ENCODE results near the gene RGL2.
"Not testable (repeated sequence)": the region's sequence is repeated elsewhere in the genome, so short reads cannot be mapped to it uniquely, and the experiment has no call there.

The RGL2 gene

DNA sequence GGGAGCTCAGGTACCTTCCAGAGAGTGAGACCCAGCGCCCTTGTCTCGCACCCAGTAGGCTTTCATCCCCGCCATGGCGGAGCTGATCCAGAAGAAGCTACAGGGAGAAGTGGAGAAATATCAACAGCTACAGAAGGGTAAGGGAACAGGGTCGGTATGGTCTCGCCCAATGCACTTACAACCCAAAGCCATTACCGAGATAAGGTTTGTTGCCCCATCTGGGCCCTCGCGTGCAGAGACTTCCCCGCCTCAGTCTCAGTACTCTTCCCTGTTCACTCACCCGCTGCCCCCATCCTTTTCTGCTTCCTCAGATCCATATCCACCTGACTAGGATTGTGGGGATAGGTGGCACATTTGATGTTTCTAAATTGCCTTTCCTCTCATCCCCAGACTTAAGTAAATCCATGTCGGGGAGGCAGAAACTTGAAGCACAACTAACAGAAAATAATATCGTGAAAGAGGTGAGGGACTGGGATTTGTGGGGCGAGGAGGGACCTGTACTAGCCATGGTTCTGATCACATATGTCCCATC is 8.9 kb downstream of the RGL2 start:
- no peak for DNase-seq

DNA sequence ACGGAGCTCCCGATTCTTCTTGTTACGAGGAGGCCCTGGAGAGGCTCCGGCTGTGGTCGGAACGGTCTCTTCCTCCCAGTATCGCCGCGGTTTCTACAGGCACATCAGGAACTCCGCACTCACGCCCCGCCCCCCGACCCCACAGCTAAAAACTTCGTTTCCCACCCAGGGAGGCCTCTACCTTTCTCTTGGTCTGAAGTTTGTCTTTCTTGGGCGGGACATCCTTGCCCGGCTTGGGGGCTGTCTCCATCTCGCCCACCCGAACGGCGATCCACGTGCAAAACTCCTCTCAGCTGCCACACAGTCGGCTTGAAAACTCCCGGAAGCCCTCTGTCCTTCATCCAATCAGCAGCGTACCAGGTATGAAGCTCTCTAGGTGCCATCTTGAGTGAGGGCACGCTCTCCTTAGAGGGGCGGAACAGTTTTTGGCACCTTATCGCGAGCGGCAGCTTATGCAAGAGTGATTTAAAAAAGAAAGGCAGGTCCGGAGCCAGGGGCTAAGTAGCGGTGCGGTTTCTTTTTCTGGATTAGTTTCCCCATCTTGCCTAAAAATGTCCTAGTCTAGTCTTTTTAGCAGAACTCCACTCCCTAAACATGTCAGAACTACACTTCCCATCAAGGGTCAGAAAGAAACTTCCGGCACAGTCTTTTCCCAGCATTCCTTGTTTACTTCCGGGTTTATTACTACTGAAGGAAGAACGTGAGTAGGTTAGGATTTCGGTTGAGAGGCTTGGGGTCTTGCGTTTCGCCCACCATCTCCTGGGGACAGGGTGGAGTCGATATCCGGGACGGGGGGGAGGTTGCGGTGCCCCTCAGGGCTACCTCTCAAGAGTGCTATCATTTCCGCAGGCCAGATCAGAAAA is 9.6 kb downstream of the RGL2 start, which contains the start of the genes PFDN6 and WDR46:
Gene PFDN6 (plus strand): TSS at position 681 of the 863 bp plus-strand sequence. CDS start 256 bp downstream, outside the sequence.
Gene WDR46 (minus strand): TSS at position 319 of the 863 bp plus-strand sequence. CDS start 69 bp downstream, at position 250.
- DNase-seq, result peak; percentile 99

DNA sequence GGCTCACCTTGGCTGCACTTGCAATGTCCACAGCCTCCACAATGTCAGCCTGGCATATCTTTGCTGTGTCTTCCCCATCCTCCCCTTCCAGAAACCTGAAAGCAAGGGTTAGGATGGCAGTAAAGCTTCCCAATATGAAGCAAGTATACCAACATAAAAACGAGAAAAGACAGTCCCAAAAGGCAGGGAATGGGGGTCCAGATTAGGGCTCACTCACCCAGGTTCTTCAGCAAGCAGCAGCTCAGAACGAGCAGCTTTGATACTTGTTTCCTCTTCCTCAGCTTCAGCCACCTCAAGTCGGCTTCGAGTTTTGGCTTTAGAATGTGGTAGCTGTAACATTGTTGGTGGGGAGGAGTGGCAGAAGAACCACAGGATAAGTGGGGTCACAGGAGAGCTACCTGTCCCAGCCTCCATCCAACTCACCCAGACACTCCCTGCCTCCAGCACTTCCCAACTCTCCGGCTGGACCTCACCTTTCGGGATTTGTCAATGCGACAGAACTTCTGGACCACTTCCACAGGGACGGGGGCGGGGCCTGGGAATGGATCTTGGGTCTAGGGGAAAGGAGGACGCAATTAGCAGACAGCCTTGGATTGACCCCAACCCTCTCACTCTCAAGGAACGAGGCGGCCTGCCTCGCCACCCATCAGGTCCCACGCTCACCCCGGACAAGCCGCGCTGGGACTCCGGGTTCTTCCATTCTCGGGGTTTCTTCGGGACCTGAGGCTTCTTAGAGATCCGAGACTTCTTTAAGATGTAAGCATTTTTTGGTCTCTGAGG is 10.4 kb downstream of the RGL2 start:
- DNase-seq, result no peak

DNA sequence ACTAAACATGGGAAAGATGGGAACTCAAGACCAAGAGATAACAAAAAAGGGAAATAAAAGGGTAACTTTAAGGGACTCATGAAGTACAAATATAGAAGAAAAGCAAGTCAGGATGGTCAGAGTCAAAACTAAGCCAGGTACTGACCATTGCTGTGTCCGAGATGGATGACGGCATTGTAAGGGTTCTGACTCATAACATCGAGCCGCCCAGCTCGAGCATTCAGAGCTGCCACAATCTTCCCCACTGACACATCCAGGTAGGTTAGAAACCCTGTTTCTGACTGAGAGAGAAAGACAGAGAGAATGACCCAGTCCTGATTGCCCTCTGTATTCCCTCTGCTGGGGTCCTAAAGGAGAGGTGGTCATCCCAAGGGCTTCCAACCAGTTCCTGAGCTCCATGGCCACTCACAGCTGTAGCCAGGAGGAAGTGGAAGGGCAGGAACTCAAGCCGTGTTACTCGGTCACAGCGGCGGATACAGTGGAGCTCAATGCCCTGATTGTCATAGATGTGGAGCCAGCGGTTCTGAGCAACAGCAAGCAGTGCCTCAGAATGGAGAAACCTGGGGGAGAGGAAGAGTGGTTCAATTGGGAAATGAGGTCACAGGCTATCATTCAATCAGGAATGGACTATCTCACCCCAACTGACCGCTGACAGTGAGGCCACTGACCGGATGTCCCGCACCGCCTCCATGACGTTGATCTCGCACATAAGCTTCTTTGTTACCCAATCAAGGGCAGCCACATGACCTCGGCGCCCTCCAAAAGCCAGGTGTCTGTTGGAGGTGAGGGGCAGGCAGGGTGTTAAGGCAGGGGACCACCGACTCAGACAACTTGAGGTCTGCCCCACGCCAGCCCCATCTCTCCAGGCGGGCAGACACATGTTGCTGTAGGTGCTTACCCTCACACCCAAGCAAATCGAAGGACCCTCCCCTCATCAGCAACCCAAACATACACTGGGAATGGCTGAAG is 11.5 kb downstream of the RGL2 start:
- DNase-seq, result no peak

DNA sequence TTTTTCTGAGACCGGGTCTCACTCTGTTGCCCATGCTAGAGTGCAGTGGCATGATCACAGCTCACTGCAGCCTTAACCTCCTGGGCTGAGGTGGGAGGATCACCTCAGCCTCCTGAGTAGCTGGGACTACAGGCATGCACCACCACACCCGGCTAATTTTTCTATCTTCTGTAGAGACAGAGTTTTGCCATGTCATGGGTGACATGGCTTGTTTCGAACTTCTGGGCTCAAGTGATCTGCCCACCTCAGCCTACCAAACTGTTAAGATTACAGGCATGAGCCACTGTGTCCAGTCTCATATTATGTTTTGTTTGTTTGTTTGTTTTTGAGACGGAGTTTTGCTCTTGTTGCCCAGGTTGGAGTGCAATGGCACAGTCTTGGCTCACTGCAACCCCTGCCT is 13.5 kb downstream of the RGL2 start:
- DNase-seq, result not testable (repeated sequence)

DNA sequence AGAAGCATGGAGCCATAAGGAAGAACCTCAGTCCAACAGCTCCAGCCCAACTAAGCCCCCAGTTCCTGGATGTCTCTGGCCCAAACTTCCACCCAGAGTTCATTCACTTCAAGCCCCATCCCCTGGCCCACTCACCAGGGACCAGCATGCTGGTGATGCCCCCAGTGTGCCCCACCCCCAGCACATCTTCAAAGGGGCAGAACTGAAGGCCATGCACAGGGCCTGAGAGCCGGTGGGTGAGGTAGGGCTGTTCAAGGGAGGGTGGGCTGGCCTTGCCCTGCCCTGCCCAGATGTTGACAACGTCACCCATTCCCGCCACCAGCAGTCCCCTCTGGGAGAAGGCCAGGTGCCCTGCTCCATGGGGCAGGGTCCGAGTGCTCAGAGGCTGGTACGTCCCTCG is 18.2 kb downstream of the RGL2 start:
- DNase-seq, result no peak

DNA sequence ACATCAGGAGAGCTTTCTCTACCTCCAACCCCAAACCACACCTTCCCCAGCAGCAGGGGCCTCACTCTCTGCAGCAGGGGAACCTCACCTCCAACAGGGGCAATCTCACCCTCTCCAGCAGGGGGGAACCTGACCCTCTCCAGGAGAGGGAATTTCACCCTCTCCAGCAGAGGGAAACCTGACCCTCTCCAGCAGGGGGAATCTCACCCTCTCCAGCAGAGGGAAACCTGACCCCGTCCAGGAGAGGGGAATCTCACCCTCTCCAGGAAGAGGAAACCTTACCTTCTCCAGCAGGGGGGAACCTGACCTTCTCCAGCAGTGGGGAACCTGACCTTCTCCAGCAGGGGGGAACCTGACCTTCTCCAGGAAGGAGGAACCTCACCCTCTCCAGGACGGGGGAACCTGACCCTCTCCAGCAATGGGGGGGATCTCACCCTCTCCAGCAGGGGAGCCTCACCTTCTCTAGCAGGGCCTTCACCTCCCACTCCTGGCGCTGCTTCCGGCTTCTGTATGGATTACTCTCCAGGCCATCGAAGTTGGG is 18.7 kb downstream of the RGL2 start:
- DNase-seq, result peak; percentile 71

DNA sequence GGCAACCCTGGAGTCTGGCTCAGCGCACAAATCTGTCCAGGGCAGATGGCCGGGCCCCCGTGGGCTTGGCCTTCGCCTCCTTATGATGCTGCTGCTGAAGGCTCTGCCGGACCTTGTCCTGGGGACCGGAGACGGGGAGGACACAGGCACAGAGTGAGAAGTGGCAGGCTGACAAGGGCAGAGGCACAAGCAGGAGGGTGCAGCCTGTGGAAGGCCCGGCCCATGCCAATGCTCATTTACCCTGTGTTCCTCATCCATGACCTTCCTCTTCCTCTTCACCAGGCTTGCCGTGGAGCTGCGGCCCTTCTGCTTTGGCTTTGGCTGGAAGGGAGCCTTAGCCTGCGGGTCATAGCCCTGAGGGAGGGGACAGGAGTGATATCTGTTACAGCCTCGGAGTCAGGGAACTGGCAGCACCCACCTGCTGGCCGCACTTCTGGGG is 19.5 kb downstream of the RGL2 start:
- no peak for DNase-seq

DNA sequence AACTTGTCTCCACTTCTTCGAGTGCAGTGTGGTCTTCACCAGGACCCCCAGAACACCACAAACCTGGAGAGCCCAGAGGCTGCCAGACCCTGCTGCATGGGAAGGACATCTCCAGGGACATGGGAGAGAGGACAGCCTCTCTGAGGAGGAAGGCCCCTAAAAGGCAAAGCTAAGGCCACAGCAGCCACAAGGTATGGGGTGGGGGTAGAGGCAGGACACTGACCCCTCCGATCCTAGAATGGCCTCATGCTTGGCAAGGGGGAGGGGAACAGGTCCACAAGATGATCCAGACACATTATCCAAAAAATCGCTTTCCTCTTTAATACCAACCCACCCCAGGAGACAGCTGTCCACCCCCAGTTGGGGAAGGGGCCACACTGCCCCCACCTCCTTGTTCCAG is 19.9 kb downstream of the RGL2 start:
- no peak for DNase-seq

DNA sequence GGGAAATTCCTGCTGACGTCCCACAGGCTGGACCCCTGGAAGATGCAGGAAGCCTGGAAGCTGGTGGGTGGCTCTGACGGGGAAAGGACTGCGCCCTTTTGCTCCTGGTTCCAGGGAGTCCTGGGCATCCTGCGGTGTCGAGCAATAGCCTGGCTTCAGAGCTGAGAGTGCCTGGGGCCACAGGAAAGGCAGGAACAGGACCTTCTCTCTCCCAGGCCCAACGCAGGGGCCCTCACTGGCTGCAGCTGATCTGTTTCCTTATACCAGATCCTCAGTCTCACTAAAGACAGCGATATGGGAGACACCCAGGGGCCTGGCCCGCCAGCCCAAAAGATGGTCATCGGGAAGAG is 20.4 kb downstream of the RGL2 start:
- DNase-seq, result no peak

DNA sequence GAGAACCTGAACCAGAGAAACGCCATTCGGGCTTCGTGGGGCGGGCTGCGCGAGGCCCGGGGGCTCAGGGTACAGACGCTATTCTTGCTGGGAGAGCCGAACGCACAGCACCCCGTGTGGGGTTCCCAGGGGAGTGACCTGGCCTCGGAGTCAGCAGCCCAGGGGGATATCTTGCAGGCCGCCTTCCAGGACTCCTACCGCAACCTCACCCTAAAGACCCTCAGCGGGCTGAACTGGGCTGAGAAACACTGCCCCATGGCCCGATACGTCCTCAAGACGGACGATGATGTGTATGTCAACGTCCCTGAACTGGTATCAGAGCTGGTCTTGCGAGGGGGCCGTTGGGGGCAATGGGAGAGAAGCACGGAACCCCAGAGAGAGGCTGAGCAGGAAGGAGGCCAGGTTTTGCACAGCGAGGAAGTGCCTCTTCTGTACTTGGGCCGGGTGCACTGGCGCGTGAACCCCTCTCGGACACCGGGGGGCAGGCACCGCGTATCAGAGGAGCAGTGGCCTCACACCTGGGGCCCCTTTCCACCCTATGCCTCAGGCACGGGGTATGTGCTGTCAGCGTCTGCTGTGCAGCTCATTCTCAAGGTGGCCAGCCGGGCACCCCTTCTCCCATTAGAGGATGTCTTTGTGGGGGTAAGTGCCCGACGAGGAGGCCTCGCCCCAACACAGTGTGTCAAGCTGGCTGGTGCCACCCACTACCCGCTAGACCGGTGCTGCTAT is 20.9 kb downstream of the RGL2 start:
- no peak for DNase-seq

DNA sequence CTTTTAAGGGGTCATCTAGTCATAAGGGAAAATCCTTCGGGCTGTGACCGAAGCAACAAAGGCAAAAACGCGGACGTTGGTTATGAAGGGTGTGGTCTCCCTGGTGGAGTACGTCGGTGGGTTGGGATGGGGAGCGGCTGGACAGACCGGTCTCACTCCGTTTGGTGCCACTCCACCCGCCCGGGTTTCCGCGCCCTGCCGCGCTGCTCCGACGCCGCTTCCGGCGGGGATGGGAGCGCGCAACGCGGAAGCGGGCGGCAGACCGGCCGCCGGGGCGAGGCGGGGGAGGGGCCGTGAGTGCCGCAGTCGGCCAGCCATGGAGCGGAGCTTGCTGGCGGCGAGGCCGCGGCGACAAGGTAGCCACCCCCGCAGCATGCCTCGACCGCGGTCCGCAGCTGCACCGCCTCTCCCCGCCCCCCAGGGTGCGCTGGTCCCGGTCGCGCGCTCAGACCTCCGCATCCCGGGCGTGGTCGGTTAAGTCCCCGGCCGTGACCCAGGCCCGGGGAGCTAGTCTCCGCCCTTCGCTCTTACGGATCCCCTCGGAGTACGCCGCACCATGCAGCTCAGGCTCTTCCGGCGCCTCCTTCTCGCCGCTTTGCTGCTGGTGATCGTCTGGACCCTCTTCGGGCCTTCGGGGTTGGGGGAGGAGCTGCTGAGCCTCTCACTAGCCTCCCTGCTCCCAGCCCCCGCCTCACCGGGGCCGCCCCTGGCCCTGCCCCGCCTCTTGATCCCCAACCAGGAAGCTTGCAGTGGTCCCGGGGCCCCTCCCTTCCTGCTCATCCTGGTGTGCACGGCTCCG is 21.7 kb downstream of the RGL2 start, which contains the start of gene B3GALT4:
Gene B3GALT4 (plus strand): TSS at position 260 of the 799 bp plus-strand sequence. CDS start 297 bp downstream, at position 557.
- peak; percentile 96 for DNase-seq

DNA sequence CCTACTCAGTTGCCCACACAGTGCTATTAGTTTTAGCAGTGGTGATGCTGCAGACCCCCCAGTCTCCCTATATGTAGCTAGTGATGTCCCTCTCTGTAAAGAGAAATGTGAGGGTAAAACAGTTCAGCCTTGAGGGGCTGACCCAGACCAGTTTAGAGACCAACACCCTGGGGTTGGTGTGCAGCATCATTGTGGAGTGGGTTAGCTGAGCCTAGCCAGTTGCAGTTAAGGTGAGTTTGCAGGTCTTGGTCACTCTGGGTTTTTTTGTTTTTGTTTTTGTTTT is 22.2 kb downstream of the RGL2 start:
- DNase-seq, result no peak

DNA sequence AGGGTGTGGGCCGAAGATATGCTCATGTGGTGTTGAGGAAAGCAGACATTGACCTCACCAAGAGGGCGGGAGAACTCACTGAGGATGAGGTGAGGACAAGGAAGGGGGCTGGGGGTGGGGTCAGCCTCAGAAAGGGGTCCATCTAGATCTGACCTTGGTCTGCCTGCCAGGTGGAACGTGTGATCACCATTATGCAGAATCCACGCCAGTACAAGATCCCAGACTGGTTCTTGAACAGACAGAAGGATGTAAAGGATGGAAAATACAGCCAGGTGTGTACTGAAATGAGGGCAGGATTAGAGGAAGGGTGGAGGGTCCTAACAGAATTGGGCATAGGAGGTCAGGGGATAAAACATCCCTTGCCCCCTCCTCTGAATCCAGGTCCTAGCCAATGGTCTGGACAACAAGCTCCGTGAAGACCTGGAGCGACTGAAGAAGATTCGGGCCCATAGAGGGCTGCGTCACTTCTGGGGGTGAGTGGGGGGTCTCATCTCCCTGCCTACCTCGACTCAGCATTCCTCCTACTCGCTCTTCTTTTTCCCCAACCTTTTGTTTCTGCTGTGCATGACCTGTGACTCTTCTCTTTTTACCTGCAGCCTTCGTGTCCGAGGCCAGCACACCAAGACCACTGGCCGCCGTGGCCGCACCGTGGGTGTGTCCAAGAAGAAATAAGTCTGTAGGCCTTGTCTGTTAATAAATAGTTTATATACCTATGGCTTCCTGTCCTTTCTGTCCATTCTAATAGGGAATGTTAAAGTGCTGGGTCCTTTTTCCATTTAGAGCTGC is 22.8 kb downstream of the RGL2 start:
- DNase-seq, result not testable (repeated sequence)

DNA sequence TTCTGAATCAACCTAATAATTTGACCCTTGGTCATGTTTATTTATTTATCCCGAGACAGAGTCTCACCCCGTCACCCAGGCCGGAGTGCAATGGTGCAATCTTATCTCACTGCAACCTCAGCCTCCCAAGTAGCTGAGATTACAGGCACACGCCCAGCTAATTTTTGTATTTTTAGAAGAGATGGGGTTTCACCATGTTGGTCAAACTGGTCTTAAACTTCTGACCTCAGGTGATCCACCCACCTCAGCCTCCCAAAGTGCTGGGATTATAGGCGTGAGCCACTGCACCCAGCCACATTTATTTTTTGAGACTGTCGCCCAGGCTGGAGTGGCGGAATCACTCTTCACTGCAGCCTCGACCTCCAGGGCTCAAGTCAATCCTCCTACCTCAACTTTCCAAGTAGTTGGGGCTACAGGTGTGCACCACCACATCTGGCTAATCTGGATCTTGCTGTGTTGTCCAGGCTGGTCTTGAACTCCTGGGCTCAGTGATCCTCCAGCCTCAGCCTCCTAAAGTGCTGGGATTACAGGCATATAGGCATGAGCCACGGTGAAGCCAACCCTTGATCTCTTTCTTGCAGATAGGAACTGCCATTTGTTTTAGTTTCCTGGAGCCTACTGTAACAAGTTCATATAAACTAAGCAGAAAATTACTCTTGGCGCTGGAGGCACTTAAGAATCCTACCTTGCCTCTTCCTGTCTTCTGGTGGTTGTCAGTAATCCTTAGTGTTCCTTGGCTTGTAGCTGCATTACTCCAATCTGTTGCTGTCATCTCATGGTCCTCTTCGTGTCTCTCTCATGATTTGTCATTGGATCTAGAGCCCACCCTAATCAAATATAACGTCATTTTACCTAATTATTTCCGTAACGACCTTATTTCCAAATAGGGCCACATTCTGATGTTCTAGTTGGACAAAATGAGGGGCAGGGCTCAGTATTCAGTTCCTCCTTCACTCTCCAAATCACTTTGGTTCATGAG is 24.5 kb downstream of the RGL2 start:
- DNase-seq, result no peak

DNA sequence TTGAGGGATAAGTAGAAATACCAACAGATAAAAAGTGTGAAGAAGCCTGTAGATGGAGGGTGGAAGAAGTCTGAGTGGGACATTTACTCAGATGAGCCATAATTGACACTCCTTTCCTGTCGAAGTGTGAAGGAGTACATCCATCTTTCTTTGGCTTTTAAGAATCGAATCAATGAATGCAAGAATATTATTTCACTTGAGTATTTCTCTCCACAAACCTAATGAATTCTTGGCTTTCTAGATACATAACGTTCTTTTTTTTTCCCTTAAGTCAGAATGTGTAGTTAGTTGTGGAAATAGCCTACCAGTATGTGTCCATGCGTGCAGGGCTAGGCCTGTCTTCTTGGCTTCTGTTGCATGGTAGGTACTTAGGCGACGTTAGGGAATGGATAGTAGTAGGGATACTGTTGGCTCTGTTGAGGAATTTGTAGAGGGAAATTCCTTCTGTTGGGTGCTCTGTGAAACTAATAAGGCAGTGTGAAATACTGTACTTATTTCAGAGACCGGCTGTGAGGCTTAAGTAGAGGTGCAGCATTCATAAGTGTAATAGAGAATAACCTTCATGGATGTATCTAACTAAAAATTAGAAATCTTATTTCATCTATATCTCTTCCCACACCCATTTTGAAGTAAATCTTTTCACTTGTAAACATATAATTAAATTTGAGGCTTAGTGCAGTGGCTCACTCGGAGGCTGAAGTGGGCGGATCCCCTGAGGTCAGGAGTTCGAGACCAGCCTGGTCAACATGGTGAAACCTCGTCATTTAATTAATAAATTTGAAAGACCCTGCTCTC is 25.4 kb downstream of the RGL2 start:
- no peak for DNase-seq

DNA sequence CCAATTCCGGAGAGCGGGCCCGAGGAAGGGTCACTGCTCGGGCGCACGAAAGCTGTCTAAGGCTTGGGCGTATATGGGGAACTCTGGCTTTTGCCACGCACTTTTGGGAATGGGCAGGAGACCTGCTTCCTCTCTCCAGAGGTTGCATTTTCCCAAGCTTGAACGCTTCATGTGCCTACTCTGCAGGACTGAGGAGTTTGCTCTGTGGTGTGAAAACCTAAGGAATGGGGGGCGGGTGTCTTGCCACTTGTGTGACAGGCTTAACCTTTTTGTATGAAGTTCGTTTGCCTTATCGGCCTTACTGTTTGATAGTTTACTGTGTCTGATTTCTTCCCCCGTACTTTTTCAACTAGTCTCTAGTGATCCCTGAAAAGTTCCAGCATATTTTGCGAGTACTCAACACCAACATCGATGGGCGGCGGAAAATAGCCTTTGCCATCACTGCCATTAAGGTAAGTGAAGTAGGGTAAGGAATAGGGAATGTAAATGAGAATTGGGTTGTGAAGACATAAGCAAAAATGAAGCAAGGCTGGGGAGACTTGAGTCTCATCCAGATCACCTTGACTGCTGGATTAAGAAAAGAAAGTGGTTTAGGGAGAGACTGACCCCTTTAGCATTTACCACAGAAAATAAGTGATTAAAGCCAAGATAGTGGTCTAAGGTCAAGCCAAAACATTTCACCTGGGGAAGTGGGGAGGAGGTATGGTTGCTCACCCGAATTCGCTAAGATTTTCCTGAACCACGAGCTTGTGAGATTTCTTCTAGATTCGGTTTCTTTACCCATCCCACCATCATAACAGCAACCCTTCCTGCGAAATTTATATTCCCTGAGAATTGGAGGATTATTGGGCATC is 26.2 kb downstream of the RGL2 start:
- no peak for DNase-seq
